Measurements from ENCODE around the gene CD36. TPM values are rescaled to one million over a fixed set of nuclear protein-coding genes. Genes with fewer than 3 reads are reported as not detected.

CD36 gene
- total RNA-seq, 1 experiment from 2014 or later = 0.32 TPM

DNA sequence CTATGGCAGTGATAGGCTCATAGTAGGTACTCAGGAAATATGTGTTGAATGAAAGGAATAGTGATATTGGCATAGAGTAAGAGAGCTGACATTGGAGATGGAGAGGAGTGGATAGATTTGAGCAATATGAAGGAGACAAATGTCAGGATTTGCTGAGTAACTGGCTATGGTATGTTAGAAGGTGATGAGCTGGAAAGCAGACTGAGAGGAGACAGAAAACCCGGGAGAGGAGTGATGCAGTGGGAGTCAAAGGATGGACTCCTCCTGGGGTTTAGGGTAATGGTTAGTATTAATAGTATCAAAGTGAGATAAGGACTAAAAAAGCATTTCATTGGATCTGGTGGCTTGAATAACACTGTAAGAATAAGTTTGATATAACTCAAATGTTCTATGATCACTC lies 64.8 kb downstream of the CD36 start:
- Histone ChIP-seq H3K36me3 (ENCODE audit: control insufficient read depth in 1 of 2, insufficient read depth in 2 of 2, low read length in 2 of 2) (no peaks in the 10 kb centered on the region), H3K79me2 (ENCODE audit: insufficient read depth, low read length) (no peaks in the 10 kb centered on the region), H3K9me2 (ENCODE audit: insufficient read depth) (no peaks in the 10 kb centered on the region), H3K4me2 (ENCODE audit: low read length) (no peak overlapping the region), H2AFZ (ENCODE audit: low read depth, low read length, poor library complexity, severe bottlenecking) (no peak overlapping the region), H3K27ac (ENCODE audit: low read depth, low read length) (no peak overlapping the region), H4K20me1 (ENCODE audit: insufficient read depth) (no peaks in the 10 kb centered on the region), H3K9me3 (ENCODE audit: control insufficient read depth in 1 of 2, insufficient read depth in 1 of 2, low read depth in 1 of 2, low read length in 2 of 2) (no peaks in the 10 kb centered on the region), H3K27me3 (ENCODE audit: insufficient read depth, low read length) (no peaks in the 10 kb centered on the region), H3K4me1 (ENCODE audit: control insufficient read depth in 1 of 2, insufficient read depth in 2 of 2, low read length in 2 of 2) (peaks cover 0 to 8% of the 10 kb centered on the region in 2 experiments; a peak in 3 of 4 replicates), H3K4me3 (replicated peaks in 1 of 2; ENCODE audit: low read depth in 1 of 2, low read length in 2 of 2) (no peak overlapping the region), H3K9ac (ENCODE audit: low read length) (no peak overlapping the region)
- ChIA-PET CTCF (no interaction called here), POLR2A (no interaction called here), RAD21 (ENCODE audit: low non-redundant PET in 1 of 2, low total read pairs in 2 of 2, uncharacterized antibody in 2 of 2, unreplicated experiment in 2 of 2) (no interaction called here)
- no TSS peak for BruUV-seq (replicated peaks)
- ATAC-seq = no peak
- no peak for DNase-seq (ENCODE audit: low read depth, low spot score)
- intact Hi-C loops (cut with micrococcal nuclease) = no loop called here
- TF ChIP-seq EZH2 (IDR thresholded peaks at IDR 0.05) = no peak
- TF ChIP-seq YY1 (IDR thresholded peaks at IDR 0.05; ENCODE audit: extremely low read depth, insufficient replicate concordance, low read depth, low read length) = no peak
- TF ChIP-seq FOSL1 (IDR thresholded peaks at IDR 0.05; ENCODE audit: low read depth) = no peak
- no peak for TF ChIP-seq ELF1 (IDR thresholded peaks at IDR 0.05; ENCODE audit: borderline replicate concordance, low read depth)
- TF ChIP-seq ZNF274 (IDR thresholded peaks at IDR 0.05; ENCODE audit: low read depth, low read length) = no peak
- TF ChIP-seq POLR2A (IDR thresholded peaks at IDR 0.05; ENCODE audit: borderline replicate concordance, extremely low read depth, insufficient read depth, insufficient read length) = no peak
- TF ChIP-seq TCF7L2 (IDR thresholded peaks at IDR 0.05; ENCODE audit: borderline replicate concordance, extremely low read depth, insufficient read depth, insufficient read length) = no peak
- no peak for TF ChIP-seq ZBTB33 (IDR thresholded peaks at IDR 0.05; ENCODE audit: extremely low read depth, insufficient replicate concordance, low read length)
- no peak for TF ChIP-seq SP1 (IDR thresholded peaks at IDR 0.05; ENCODE audit: low read depth)
